H1 (cell line): ENCODE measurements around the gene ARMC5. TPM values are rescaled to one million over a fixed set of nuclear protein-coding genes. Genes with fewer than 3 reads are reported as not detected.
A peak's percentile ranks its signal among the peaks of the same experiment; 100 is the strongest.

Experiments
- BRCA1 ChIP-seq: IDR thresholded peaks from 2 replicates; pipeline ENCODE4 v1.6.1; 2012; ENCODE audit warnings: low read depth, low read length, improper control_type of control experiment
- CEBPB ChIP-seq: IDR thresholded peaks from 2 replicates; pipeline ENCODE4 v1.6.1; 2012; ENCODE audit warnings: low read depth, low read length
- CREB1 ChIP-seq: IDR thresholded peaks from 2 replicates; pipeline ENCODE4 v1.6.1; 2012; ENCODE audit warnings: inconsistent platforms
- CTCF ChIP-seq, 3 experiments: IDR thresholded peaks; 1 replicate in 2 of 3; 2 replicates in 1 of 3; pipeline versions ENCODE4 v1.5.1 to v1.6.1; 2011; ENCODE audit warnings: low read length in 3 of 3, mild to moderate bottlenecking in 3 of 3, inconsistent platforms in 2 of 3, low read depth in 1 of 3, moderate library complexity in 1 of 3; ENCODE audit not compliant: insufficient read depth in 1 of 3; ENCODE audit errors: control extremely low read depth in 1 of 3
- FOSL1 ChIP-seq: IDR thresholded peaks from 2 replicates; pipeline ENCODE4 v1.6.1; 2011; ENCODE audit warnings: mild to moderate bottlenecking, low read depth, low read length, moderate library complexity; ENCODE audit not compliant: insufficient read depth
- GABPA ChIP-seq: IDR thresholded peaks from 2 replicates; pipeline ENCODE4 v1.6.1; 2011; ENCODE audit warnings: mild to moderate bottlenecking, low read length, moderate library complexity, borderline replicate concordance; ENCODE audit not compliant: insufficient read depth
- GTF2F1 ChIP-seq: IDR thresholded peaks from 2 replicates; pipeline ENCODE4 v1.6.1; 2012; ENCODE audit warnings: low read depth, low read length, improper control_type of control experiment, borderline replicate concordance
- HDAC2 ChIP-seq, 2 experiments: fragments of 300-600 bp in 1 of 2; sonication (generic) in 1 of 2; IDR thresholded peaks; 2 replicates each; pipeline ENCODE4 v1.6.1; 2011 to 2012; ENCODE audit warnings: low read depth in 2 of 2, low read length in 2 of 2, mild to moderate bottlenecking in 2 of 2, moderate library complexity in 2 of 2, borderline replicate concordance in 1 of 2, inconsistent platforms in 1 of 2
- KDM4A ChIP-seq: IDR thresholded peaks from one replicate; pipeline ENCODE4 v1.7.1; 2012; ENCODE audit warnings: low read depth, mild to moderate bottlenecking, moderate library complexity, low read length, inconsistent platforms; ENCODE audit not compliant: severe bottlenecking
- KDM5A ChIP-seq: fragments of 200-600 bp; IDR thresholded peaks from 2 replicates; pipeline ENCODE4 v1.7.1; 2012; ENCODE audit warnings: mild to moderate bottlenecking, low read length, inconsistent platforms, mixed read lengths
- RXRA ChIP-seq: IDR thresholded peaks from 2 replicates; pipeline ENCODE4 v1.6.1; 2011; ENCODE audit warnings: low read depth, mild to moderate bottlenecking, low read length, moderate library complexity; ENCODE audit not compliant: insufficient read depth
- SAP30 ChIP-seq: fragments of 300-600 bp; sonication (generic); IDR thresholded peaks from 2 replicates; pipeline ENCODE4 v1.7.1; 2012; ENCODE audit warnings: low read length, moderate library complexity, mild to moderate bottlenecking, inconsistent platforms; ENCODE audit not compliant: insufficient read depth, insufficient replicate concordance
- SUZ12 ChIP-seq: fragments of 200-600 bp; sonication (generic); IDR thresholded peaks from 2 replicates; pipeline ENCODE4 v1.6.1; 2012; ENCODE audit warnings: mild to moderate bottlenecking, inconsistent platforms, low read length, moderate library complexity, mixed read lengths
- TAF7 ChIP-seq: optimal IDR thresholded peaks from 2 replicates; pipeline ENCODE3; 2011; ENCODE audit warnings: low read depth, mild to moderate bottlenecking, inconsistent platforms, low read length, moderate library complexity, borderline replicate concordance
- TBP ChIP-seq: IDR thresholded peaks from 2 replicates; pipeline ENCODE4 v1.6.1; 2011; ENCODE audit warnings: low read depth, low read length, improper control_type of control experiment
- polyA plus RNA-seq, 7 experiments: library from polyadenylated mRNA; depleted of rRNA in 3 of 7; stranded (reverse) in 5 of 7; unstranded in 2 of 7; fragments of >200 nt in 5 of 7; fragments of 200-250 nt in 2 of 7; gene quantifications; 1 replicate in 5 of 7; 2 replicates in 1 of 7; 4 replicates in 1 of 7; pipeline versions ENCODE4 v1.2.1 to v1.2.3, GENCODE V29; 2011 to 2013; ENCODE audit warnings: missing spikeins in 2 of 7, mixed read lengths in 2 of 7
- total RNA-seq: library from RNA; stranded (reverse); fragmentation: NEBNext Ultra II Directional; extraction: Animal tissue kit (Norgen Biotek cat#: 25700); gene quantifications from 2 replicates; pipeline ENCODE4 v1.2.1, GENCODE V29; 2021

The ARMC5 gene
- total and polyA plus RNA-seq, 2 of the 8 experiments (the other 6 are each of a cell fraction or from before 2014, with no cell fraction given), result 7.8 to 8.7 TPM

GRCh38 chr16:31477220-31478216 lies 18.2 kb downstream of the ARMC5 start (continued):
- TF ChIP-seq SUZ12, result no peak
- TF ChIP-seq CREB1, result no peak
- no peak for TF ChIP-seq HDAC2 (IDR thresholded peaks at IDR 0.05; ENCODE audit: borderline replicate concordance in 1 of 2, low read depth in 2 of 2, low read length in 2 of 2)
- no peak for TF ChIP-seq TBP
- TF ChIP-seq CTCF (IDR thresholded peaks at IDR 0.05; ENCODE audit: control extremely low read depth in 1 of 3, insufficient read depth in 1 of 3, low read depth in 1 of 3, low read length in 3 of 3), result peak; percentile 46 to 60 (median 57)
- TF ChIP-seq FOSL1, result no peak
- no peak for TF ChIP-seq SAP30
- TF ChIP-seq KDM5A, result no peak
- no peak for TF ChIP-seq RXRA
- no peak for TF ChIP-seq GABPA
- no peak for TF ChIP-seq CEBPB
- no peak for TF ChIP-seq TAF7
- TF ChIP-seq BRCA1, result no peak
- peak; percentile 80 for TF ChIP-seq KDM4A
- TF ChIP-seq GTF2F1, result no peak
